Neural cell (in vitro differentiated cells): Measurements from ENCODE around the gene UNC5CL.

Experiments used
- EP300 ChIP-seq: fragments of 450-650 bp; conservative IDR thresholded peaks from 2 replicates; pipeline ENCODE4 v1.6.1; 2014; ENCODE audit warnings: antibody characterized with exemption, mild to moderate bottlenecking, moderate library complexity; ENCODE audit not compliant: poor library complexity, severe bottlenecking
- POLR2AphosphoS5 ChIP-seq: IDR thresholded peaks from 2 replicates; pipeline ENCODE4 v1.6.1; 2012
- RAD21 ChIP-seq: fragments of 450-650 bp; conservative IDR thresholded peaks from 2 replicates; pipeline ENCODE4 v1.6.1; 2014; ENCODE audit warnings: antibody characterized with exemption, mild to moderate bottlenecking, moderate library complexity
- TF ChIP-seq, protein P1 (sequence below): fragments of 450-650 bp; IDR thresholded peaks from 2 replicates; pipeline ENCODE4 v1.5.1; 2014; ENCODE audit warnings: antibody characterized with exemption, mild to moderate bottlenecking, moderate library complexity; ENCODE audit not compliant: poor library complexity, severe bottlenecking
- TF ChIP-seq, protein P2 (sequence below): IDR thresholded peaks from 2 replicates; pipeline ENCODE4 v1.6.1; 2012; ENCODE audit warnings: borderline replicate concordance

DNA sequence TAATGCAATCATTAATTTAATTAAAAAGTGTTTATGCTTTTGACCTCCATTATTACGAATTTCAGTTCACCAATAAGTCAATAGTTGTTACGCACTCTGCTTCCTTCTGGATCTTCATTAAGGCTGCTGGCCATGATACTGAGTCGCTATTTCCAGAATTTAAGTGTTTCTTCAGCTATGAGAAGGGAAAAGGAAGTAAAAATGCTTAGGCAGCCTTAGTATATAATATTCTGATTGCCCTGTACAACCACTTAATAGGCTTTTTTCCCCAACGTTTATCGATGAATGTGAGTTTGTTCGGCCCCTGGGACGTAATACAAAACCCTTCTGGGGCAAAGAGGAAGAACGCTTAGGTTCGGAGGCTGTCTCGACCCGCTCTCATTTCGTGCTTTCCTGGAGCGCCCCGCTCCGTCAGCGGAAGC, 32.5 kb upstream of the UNC5CL start:
- TF ChIP-seq, protein P1, sequence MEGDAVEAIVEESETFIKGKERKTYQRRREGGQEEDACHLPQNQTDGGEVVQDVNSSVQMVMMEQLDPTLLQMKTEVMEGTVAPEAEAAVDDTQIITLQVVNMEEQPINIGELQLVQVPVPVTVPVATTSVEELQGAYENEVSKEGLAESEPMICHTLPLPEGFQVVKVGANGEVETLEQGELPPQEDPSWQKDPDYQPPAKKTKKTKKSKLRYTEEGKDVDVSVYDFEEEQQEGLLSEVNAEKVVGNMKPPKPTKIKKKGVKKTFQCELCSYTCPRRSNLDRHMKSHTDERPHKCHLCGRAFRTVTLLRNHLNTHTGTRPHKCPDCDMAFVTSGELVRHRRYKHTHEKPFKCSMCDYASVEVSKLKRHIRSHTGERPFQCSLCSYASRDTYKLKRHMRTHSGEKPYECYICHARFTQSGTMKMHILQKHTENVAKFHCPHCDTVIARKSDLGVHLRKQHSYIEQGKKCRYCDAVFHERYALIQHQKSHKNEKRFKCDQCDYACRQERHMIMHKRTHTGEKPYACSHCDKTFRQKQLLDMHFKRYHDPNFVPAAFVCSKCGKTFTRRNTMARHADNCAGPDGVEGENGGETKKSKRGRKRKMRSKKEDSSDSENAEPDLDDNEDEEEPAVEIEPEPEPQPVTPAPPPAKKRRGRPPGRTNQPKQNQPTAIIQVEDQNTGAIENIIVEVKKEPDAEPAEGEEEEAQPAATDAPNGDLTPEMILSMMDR = no peak
- no peak for TF ChIP-seq RAD21
- TF ChIP-seq, protein P2, sequence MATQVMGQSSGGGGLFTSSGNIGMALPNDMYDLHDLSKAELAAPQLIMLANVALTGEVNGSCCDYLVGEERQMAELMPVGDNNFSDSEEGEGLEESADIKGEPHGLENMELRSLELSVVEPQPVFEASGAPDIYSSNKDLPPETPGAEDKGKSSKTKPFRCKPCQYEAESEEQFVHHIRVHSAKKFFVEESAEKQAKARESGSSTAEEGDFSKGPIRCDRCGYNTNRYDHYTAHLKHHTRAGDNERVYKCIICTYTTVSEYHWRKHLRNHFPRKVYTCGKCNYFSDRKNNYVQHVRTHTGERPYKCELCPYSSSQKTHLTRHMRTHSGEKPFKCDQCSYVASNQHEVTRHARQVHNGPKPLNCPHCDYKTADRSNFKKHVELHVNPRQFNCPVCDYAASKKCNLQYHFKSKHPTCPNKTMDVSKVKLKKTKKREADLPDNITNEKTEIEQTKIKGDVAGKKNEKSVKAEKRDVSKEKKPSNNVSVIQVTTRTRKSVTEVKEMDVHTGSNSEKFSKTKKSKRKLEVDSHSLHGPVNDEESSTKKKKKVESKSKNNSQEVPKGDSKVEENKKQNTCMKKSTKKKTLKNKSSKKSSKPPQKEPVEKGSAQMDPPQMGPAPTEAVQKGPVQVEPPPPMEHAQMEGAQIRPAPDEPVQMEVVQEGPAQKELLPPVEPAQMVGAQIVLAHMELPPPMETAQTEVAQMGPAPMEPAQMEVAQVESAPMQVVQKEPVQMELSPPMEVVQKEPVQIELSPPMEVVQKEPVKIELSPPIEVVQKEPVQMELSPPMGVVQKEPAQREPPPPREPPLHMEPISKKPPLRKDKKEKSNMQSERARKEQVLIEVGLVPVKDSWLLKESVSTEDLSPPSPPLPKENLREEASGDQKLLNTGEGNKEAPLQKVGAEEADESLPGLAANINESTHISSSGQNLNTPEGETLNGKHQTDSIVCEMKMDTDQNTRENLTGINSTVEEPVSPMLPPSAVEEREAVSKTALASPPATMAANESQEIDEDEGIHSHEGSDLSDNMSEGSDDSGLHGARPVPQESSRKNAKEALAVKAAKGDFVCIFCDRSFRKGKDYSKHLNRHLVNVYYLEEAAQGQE = no peak
- TF ChIP-seq POLR2AphosphoS5 = no peak
- no peak for TF ChIP-seq EP300
